HG02610 (cell line): ENCODE results near the gene GRIA1.

ENCODE experiments used
- ATAC-seq: cut with Tn5 transposase; IDR thresholded peaks from one replicate; pipeline ENCODE4 v1.9.1; 2021; ENCODE audit warnings: mild to moderate bottlenecking, moderate library complexity; ENCODE audit not compliant: unreplicated experiment

Gene GRIA1

GRCh38 chr5:153496835-153497234 is 6.4 kb downstream of the GRIA1 start:
- ATAC-seq: no peak

DNA sequence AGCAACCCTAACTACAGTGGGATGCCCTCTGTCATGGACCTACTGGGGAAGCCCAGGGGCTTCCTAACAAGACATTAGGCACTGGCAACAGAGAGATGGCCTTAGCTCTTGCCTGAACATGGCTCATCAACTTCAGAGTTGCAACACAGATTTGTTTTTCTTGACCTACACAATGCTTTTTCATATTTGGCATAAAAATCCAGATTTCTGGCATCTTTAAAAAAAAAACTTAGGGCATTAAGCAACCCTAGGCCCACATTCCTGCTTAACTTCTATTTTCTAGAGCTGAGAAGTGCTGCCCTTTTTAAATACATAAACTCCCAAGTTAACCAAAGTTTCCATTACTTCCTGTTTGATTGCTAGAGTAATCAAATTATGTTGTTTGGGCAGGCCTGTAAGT is 8.0 kb downstream of the GRIA1 start:
- ATAC-seq: no peak

DNA sequence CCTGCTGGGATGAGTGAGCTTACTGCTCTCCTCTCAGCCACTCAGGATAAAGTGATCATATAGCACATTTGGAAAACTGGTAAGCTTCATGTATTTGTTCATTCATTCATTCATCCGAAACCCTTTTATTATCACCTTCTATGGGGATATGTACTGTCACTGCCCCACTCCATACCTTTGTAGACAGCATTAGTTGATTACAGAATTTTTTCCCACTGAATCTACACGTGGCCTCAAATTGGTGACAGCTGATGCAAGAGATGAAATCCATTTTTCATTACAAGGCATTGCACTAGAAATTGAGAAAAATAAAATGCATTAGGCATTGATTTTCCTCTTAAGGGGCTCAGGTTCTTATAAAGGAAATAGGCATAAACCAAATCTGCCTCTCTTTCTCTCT is 9.7 kb downstream of the GRIA1 start:
- ATAC-seq: no peak

DNA sequence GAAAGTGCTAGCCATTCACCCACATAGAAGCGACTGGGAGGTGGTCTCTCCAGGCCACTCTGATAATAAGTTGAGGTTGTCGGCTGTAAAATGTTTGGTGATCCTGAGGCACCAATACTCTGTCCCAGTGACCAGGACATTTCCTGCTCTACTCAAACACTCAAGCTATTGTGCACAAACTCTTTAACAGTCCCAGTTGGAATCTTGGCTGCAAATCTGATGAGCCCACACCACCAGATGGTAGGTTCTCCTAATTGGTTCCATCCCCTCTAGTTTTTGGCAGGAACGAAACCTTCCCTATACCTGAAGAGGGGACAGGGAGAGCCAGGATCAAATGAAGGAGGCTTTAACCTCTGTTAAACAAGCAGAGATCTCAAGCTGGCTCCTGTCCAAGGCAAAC is 14.3 kb downstream of the GRIA1 start:
- no peak for ATAC-seq

DNA sequence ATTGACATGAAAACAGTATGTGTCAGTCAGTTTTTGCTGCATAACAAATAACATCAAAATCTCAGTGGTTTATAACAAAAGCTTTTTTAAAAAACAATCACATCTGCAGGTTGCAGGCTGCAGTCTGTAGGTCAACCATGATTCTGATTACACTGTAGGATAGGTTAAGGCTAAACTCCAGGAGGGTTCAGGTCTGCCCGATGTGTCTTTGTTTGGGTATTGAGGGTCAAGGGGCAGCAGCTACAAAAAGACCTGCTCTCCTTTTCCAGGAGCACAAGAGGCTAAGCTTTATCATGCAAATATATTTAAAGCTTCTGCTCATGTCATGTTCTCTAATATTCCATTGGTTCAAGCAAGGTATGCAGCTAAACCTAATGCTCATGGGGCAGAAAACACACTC is 18.2 kb downstream of the GRIA1 start:
- no peak for ATAC-seq

GRCh38 chr5:153511622-153512021 is 21.2 kb downstream of the GRIA1 start:
- ATAC-seq: no peak

GRCh38 chr5:153513156-153513555 is 22.7 kb downstream of the GRIA1 start:
- ATAC-seq: no peak

DNA sequence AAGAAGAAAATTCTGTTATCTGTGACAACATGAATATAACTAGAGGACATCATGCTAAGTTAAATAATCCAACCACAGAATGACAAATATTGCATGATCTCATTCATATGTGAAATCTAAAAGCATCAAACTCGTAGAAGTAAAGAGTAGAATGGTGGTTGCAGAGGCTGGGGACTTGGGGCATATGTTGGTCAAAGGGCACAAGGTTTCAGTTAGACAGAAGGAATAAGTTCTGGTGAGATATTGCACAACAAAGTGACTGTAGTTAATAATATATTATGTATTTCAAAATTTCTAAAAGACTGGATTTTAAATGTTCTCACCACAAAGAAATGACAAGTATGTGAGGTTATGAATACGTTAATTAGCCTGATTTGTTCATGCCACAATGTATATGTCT is 24.8 kb downstream of the GRIA1 start:
- ATAC-seq: no peak

- ATAC-seq: no peak
These were observed 26.2 kb downstream of the GRIA1 start for GRCh38 chr5:153516504-153517240.

GRCh38 chr5:153517241-153517611 is 26.8 kb downstream of the GRIA1 start:
- ATAC-seq: no peak

- no peak for ATAC-seq
These were observed 29.7 kb downstream of the GRIA1 start for GRCh38 chr5:153520137-153520536.

GRCh38 chr5:153520952-153521351 is 30.5 kb downstream of the GRIA1 start:
- no peak for ATAC-seq

GRCh38 chr5:153523211-153523610 is 32.7 kb downstream of the GRIA1 start:
- ATAC-seq: no peak

- no peak for ATAC-seq
These were observed 33.4 kb downstream of the GRIA1 start for GRCh38 chr5:153523831-153524230.

DNA sequence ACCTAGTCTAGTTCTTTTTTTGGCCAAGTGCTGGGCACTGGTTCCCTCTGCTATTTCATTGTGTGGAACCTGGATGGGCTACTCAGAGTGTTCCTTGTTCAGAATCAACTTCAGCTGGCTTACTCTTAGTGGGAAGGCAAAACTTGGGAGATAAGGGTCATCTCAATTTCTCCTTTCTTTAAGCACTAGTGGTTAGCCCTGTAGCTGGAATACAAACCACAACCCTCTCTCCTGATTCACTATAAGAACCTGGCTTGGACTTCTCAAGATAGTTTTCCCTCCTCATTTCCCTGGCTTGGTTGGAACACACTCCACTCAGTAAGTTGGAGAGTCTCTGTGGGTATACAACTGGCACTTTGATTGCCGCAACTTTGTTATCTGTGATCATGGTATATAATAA is 35.1 kb downstream of the GRIA1 start:
- no peak for ATAC-seq

DNA sequence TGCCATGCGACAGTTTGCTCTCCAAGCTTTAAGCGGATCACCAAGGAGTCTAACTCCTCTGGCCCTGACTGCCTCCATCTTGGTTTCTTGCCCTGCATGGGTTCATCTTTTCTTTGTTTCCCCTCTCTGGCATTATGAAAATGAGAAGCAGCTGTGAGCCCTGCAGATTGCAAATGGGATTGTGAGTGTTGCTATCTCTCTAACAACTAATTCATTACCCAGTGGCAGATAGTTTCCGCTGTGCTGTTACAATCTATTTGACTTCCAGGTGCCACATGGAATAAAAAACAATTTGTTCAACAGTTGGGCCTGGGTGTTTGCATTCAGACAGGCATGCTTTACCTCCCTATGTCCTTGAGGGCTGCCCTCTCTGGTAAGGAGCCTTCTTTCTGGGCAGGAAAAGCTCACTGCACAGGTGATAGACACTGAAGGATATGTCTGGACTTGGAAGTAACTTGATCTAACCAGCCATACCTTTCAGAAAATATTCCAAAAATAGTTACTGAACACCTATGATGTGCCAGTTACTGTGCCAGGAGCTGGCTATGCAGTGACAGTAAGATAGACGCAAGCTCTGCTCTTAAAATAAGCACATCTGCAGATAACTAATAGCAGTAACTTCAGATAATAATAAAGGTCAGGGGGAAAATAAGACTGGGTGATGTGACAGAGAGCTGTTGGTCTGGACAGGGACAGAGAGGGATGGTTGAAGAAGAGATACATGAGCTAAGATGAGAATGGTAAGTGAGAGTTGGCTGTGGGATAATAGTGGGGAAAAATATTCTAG is 40.1 kb downstream of the GRIA1 start:
- no peak for ATAC-seq

GRCh38 chr5:153533546-153533945 is 43.1 kb downstream of the GRIA1 start:
- no peak for ATAC-seq

- ATAC-seq: no peak
These were observed 43.6 kb downstream of the GRIA1 start for GRCh38 chr5:153534102-153534501.

- no peak for ATAC-seq
These were observed 46.7 kb downstream of the GRIA1 start for GRCh38 chr5:153537207-153537606.

GRCh38 chr5:153539983-153540382 is 49.5 kb downstream of the GRIA1 start:
- ATAC-seq: no peak

GRCh38 chr5:153542536-153542935 is 52.1 kb downstream of the GRIA1 start:
- ATAC-seq: no peak

GRCh38 chr5:153543288-153543687 is 52.8 kb downstream of the GRIA1 start:
- ATAC-seq: no peak
